Measurements from ENCODE around the gene DHRSX.

The DHRSX gene

DNA sequence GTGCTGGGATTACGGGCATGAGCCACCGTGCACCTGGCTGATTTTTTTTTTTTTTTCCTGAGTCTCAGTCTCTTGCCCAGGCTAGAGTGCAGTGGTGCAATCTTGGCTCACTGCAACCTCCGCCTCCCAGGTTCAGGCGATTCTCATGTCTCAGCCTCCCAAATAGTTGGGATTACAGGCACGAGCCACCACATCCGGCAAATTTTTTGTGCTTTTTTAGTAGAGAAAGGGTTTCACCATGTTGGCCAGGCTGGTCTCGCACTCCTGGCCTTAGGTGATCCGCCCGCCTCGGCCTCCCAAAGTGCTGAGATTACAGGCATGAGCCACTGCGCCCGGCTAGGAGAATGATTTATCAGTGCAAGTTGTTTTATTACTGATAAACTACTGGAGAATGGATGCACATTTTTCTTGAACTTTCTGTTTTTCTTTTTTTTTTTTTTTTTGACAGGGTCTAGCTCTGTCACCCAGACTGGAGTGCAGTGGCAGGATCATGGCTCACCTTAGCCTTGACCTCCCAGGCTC is 39.7 kb upstream of the DHRSX start:
- Histone ChIP-seq H3K79me1 (ENCODE audit: low read depth, low read length) (no peaks in the 10 kb centered on the region), H3K4me2 (ENCODE audit: insufficient read depth, low read length, poor library complexity, severe bottlenecking) (no peak overlapping the region), H4K8ac (ENCODE audit: low read depth, low read length) (no peak overlapping the region), H2AK5ac (ENCODE audit: low read depth, low read length) (no peak overlapping the region), H3K27me3 (ENCODE audit: control insufficient read depth in 3 of 3, insufficient read depth in 3 of 3, low read depth in 1 of 3, low read length in 3 of 3) (no peaks in the 10 kb centered on the region), H2BK12ac (ENCODE audit: low read length) (no peak overlapping the region), H2AFZ (ENCODE audit: low read length) (no peak overlapping the region), H3K4ac (ENCODE audit: low read length) (no peak overlapping the region), H2BK5ac (ENCODE audit: low read length) (no peak overlapping the region), H3K18ac (ENCODE audit: low read length) (no peak overlapping the region), H2BK120ac (ENCODE audit: low read depth, low read length) (no peak overlapping the region), H3K14ac (ENCODE audit: low read length) (no peak overlapping the region), H3K4me1 (ENCODE audit: control insufficient read depth in 2 of 2, insufficient read depth in 1 of 2, low read depth in 1 of 2, low read length in 2 of 2) (peaks cover 6 to 7% of the 10 kb centered on the region in 2 donors), H3K9me3 (replicated peaks in 1 of 2; ENCODE audit: control insufficient read depth in 2 of 2, insufficient read depth in 1 of 2, low read depth in 1 of 2, low read length in 2 of 2) (peaks cover 2 to 4% of the 10 kb centered on the region in 2 donors), H2BK15ac (ENCODE audit: low read length) (no peak overlapping the region), H3K27ac (replicated peaks; ENCODE audit: low read length) (no peak overlapping the region), H3K23ac (ENCODE audit: low read depth, low read length, poor library complexity) (no peak overlapping the region), H3K9ac (ENCODE audit: low read depth, low read length, poor library complexity) (no peak overlapping the region), H4K91ac (ENCODE audit: low read depth, low read length, poor library complexity) (no peak overlapping the region), H3K36me3 (replicated peaks in 1 of 2; ENCODE audit: control insufficient read depth in 2 of 2, insufficient read depth in 2 of 2, low read length in 2 of 2) (no peaks in the 10 kb centered on the region), H3K4me3 (ENCODE audit: low read length in 2 of 2) (no peak overlapping the region)
- DNase-seq (ENCODE audit: low spot score) = no peak
- no CpG with 5 or more reads among the region's 12 CpGs for WGBS, 2 donors (ENCODE audit: extremely low coverage in 2 of 2, insufficient read length in 2 of 2, insufficient replicate concordance in 1 of 2)

DNA sequence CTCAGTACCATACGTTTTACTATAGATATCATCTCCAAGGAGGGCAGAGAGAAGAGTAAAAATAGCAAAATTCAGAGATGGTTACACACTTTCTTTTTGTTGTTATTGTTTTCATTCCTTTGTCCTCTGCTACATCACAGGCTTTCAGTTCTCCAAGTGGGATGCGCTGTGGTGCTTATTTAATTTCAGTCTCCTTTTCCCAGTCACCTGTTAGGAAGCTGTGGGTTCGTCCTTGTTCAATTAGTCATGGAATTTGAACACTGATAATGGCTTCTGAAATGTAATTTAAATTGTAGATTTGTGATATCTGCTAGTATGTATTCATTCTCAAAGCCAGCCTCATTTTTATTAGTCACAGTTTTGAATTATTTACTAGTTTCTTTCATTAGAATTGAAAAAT is 38.8 kb upstream of the DHRSX start:
- H3K27ac ChIP-seq (replicated peaks; ENCODE audit: low read length) = no peak overlapping the region
- no peak overlapping the region for H2AFZ ChIP-seq (ENCODE audit: low read length)
- no peak overlapping the region for H4K8ac ChIP-seq (ENCODE audit: low read depth, low read length)
- no peak overlapping the region for H2BK120ac ChIP-seq (ENCODE audit: low read depth, low read length)
- H3K23ac ChIP-seq (ENCODE audit: low read depth, low read length, poor library complexity) = no peak overlapping the region
- no peaks in the 10 kb centered on the region for H3K27me3 ChIP-seq (ENCODE audit: control insufficient read depth in 3 of 3, insufficient read depth in 3 of 3, low read depth in 1 of 3, low read length in 3 of 3)
- no peaks in the 10 kb centered on the region for H3K79me1 ChIP-seq (ENCODE audit: low read depth, low read length)
- H3K36me3 ChIP-seq (replicated peaks in 1 of 2; ENCODE audit: control insufficient read depth in 2 of 2, insufficient read depth in 2 of 2, low read length in 2 of 2) = no peaks in the 10 kb centered on the region
- H3K4me3 ChIP-seq (ENCODE audit: low read length in 2 of 2) = no peak overlapping the region
- H2BK15ac ChIP-seq (ENCODE audit: low read length) = no peak overlapping the region
- peaks cover 6 to 7% of the 10 kb centered on the region in 2 donors for H3K4me1 ChIP-seq (ENCODE audit: control insufficient read depth in 2 of 2, insufficient read depth in 1 of 2, low read depth in 1 of 2, low read length in 2 of 2)
- no peak overlapping the region for H2BK12ac ChIP-seq (ENCODE audit: low read length)
- no CpG with 5 or more reads among the region's 3 CpGs for WGBS, 2 donors (ENCODE audit: extremely low coverage in 2 of 2, insufficient read length in 2 of 2, insufficient replicate concordance in 1 of 2)
- H3K18ac ChIP-seq (ENCODE audit: low read length) = no peak overlapping the region
- H3K4ac ChIP-seq (ENCODE audit: low read length) = no peak overlapping the region
- no peak overlapping the region for H2AK5ac ChIP-seq (ENCODE audit: low read depth, low read length)
- no peak for DNase-seq (ENCODE audit: low spot score)
- no peak overlapping the region for H3K14ac ChIP-seq (ENCODE audit: low read length)
- H4K91ac ChIP-seq (ENCODE audit: low read depth, low read length, poor library complexity) = no peak overlapping the region
- no peak overlapping the region for H3K4me2 ChIP-seq (ENCODE audit: insufficient read depth, low read length, poor library complexity, severe bottlenecking)
- no peak overlapping the region for H3K9ac ChIP-seq (ENCODE audit: low read depth, low read length, poor library complexity)
- H2BK5ac ChIP-seq (ENCODE audit: low read length) = no peak overlapping the region
- H3K9me3 ChIP-seq (replicated peaks in 1 of 2; ENCODE audit: control insufficient read depth in 2 of 2, insufficient read depth in 1 of 2, low read depth in 1 of 2, low read length in 2 of 2) = peaks cover 0 to 2% of the 10 kb centered on the region in 2 donors

DNA sequence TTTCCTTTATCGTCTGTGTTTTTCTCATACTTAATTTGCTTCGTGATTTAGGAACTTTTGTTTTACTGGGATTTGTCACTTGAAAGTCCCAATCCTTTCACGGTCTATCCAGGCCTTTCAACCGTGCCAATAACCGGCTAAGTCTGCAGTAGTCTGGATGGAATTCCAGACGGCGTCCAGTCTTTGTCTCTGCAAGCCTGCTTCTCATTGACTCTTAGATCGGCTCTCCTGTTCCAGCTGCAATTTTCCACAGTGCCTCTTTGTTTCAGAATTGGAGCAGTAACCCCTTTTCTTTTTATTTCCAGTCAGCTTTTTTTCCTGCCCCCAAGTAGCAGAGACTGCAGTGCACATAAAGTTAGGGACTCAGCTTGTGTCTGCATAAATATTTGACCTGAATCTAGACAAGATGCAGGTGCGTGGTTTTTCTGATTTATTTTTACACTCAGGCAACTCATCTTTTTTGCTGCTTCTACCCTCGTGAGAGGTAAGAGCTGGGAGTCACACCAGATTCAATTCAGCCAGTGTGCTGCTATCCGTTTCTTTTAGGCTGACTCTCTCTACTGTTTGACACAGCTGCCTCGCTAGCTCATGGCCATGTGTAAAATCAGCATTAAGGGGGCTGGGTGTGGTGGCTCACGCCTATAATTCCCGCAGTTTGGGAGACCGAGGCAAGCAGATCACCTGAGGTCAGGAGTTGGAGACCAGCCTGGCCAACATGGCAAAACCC is 37.4 kb upstream of the DHRSX start:
- H2BK15ac ChIP-seq (ENCODE audit: low read length) = no peak overlapping the region
- H3K4ac ChIP-seq (ENCODE audit: low read length) = no peak overlapping the region
- H2BK12ac ChIP-seq (ENCODE audit: low read length) = no peak overlapping the region
- no peaks in the 10 kb centered on the region for H3K79me1 ChIP-seq (ENCODE audit: low read depth, low read length)
- WGBS, 2 donors (ENCODE audit: extremely low coverage in 2 of 2, insufficient read length in 2 of 2, insufficient replicate concordance in 1 of 2) = no CpG with 5 or more reads among the region's 15 CpGs
- H2AK5ac ChIP-seq (ENCODE audit: low read depth, low read length) = no peak overlapping the region
- DNase-seq (ENCODE audit: low spot score) = peak; percentile 72
- no peak overlapping the region for H2BK120ac ChIP-seq (ENCODE audit: low read depth, low read length)
- H3K36me3 ChIP-seq (replicated peaks in 1 of 2; ENCODE audit: control insufficient read depth in 2 of 2, insufficient read depth in 2 of 2, low read length in 2 of 2) = no peaks in the 10 kb centered on the region
- H4K91ac ChIP-seq (ENCODE audit: low read depth, low read length, poor library complexity) = no peak overlapping the region
- H3K18ac ChIP-seq (ENCODE audit: low read length) = peak overlapping the region; percentile 78
- H3K4me1 ChIP-seq (ENCODE audit: control insufficient read depth in 2 of 2, insufficient read depth in 1 of 2, low read depth in 1 of 2, low read length in 2 of 2) = peaks cover 6 to 7% of the 10 kb centered on the region in 2 donors
- H3K4me2 ChIP-seq (ENCODE audit: insufficient read depth, low read length, poor library complexity, severe bottlenecking) = no peak overlapping the region
- H3K23ac ChIP-seq (ENCODE audit: low read depth, low read length, poor library complexity) = no peak overlapping the region
- H3K27ac ChIP-seq (replicated peaks; ENCODE audit: low read length) = peak overlapping the region; percentile 70
- no peak overlapping the region for H3K14ac ChIP-seq (ENCODE audit: low read length)
- H2BK5ac ChIP-seq (ENCODE audit: low read length) = no peak overlapping the region
- H2AFZ ChIP-seq (ENCODE audit: low read length) = peak overlapping the region; percentile 52
- H3K4me3 ChIP-seq (ENCODE audit: low read length in 2 of 2) = no peak overlapping the region
- no peak overlapping the region for H3K9ac ChIP-seq (ENCODE audit: low read depth, low read length, poor library complexity)
- no peaks in the 10 kb centered on the region for H3K9me3 ChIP-seq (replicated peaks in 1 of 2; ENCODE audit: control insufficient read depth in 2 of 2, insufficient read depth in 1 of 2, low read depth in 1 of 2, low read length in 2 of 2)
- H4K8ac ChIP-seq (ENCODE audit: low read depth, low read length) = no peak overlapping the region
- H3K27me3 ChIP-seq (ENCODE audit: control insufficient read depth in 3 of 3, insufficient read depth in 3 of 3, low read depth in 1 of 3, low read length in 3 of 3) = no peaks in the 10 kb centered on the region

DNA sequence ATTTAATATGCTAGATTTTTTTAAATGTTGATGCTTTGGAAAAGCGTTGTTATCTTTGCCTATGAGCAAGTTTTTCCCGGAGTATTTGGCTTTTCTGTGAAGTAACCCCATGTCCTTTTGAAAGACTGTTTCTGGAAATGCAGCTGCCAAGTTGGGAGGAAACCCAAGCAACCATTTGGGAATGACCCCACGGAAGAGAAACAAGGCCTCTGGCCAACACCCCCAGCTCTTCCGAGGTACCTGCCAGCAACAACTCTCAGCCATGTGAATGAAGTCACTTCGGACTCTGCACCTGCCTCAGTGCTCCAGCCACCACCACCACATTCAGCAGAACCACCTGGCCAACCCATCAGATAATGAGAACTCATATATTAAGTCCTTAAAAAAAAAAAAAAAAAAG is 36.2 kb upstream of the DHRSX start:
- no peak overlapping the region for H3K9ac ChIP-seq (ENCODE audit: low read depth, low read length, poor library complexity)
- H3K4me1 ChIP-seq (ENCODE audit: control insufficient read depth in 2 of 2, insufficient read depth in 1 of 2, low read depth in 1 of 2, low read length in 2 of 2) = peaks cover 6 to 7% of the 10 kb centered on the region in 2 donors
- no peaks in the 10 kb centered on the region for H3K27me3 ChIP-seq (ENCODE audit: control insufficient read depth in 3 of 3, insufficient read depth in 3 of 3, low read depth in 1 of 3, low read length in 3 of 3)
- no peak overlapping the region for H3K27ac ChIP-seq (replicated peaks; ENCODE audit: low read length)
- WGBS, 2 donors (ENCODE audit: extremely low coverage in 2 of 2, insufficient read length in 2 of 2, insufficient replicate concordance in 1 of 2) = no CpG with 5 or more reads among the region's 5 CpGs
- no peak overlapping the region for H3K23ac ChIP-seq (ENCODE audit: low read depth, low read length, poor library complexity)
- H2AFZ ChIP-seq (ENCODE audit: low read length) = no peak overlapping the region
- no peaks in the 10 kb centered on the region for H3K36me3 ChIP-seq (replicated peaks in 1 of 2; ENCODE audit: control insufficient read depth in 2 of 2, insufficient read depth in 2 of 2, low read length in 2 of 2)
- H2BK15ac ChIP-seq (ENCODE audit: low read length) = no peak overlapping the region
- no peak overlapping the region for H3K4me2 ChIP-seq (ENCODE audit: insufficient read depth, low read length, poor library complexity, severe bottlenecking)
- no peak overlapping the region for H4K91ac ChIP-seq (ENCODE audit: low read depth, low read length, poor library complexity)
- no peak overlapping the region for H3K4me3 ChIP-seq (ENCODE audit: low read length in 2 of 2)
- H3K9me3 ChIP-seq (replicated peaks in 1 of 2; ENCODE audit: control insufficient read depth in 2 of 2, insufficient read depth in 1 of 2, low read depth in 1 of 2, low read length in 2 of 2) = no peaks in the 10 kb centered on the region
- H2BK120ac ChIP-seq (ENCODE audit: low read depth, low read length) = no peak overlapping the region
- H3K79me1 ChIP-seq (ENCODE audit: low read depth, low read length) = no peaks in the 10 kb centered on the region
- peak overlapping the region; percentile 97 for H2BK12ac ChIP-seq (ENCODE audit: low read length)
- no peak overlapping the region for H3K14ac ChIP-seq (ENCODE audit: low read length)
- H2AK5ac ChIP-seq (ENCODE audit: low read depth, low read length) = no peak overlapping the region
- no peak overlapping the region for H4K8ac ChIP-seq (ENCODE audit: low read depth, low read length)
- H3K18ac ChIP-seq (ENCODE audit: low read length) = peak overlapping the region; percentile 55
- no peak overlapping the region for H2BK5ac ChIP-seq (ENCODE audit: low read length)
- no peak for DNase-seq (ENCODE audit: low spot score)
- H3K4ac ChIP-seq (ENCODE audit: low read length) = no peak overlapping the region
